ENCODE measurements around the gene SLC27A5. TPM values are rescaled to one million over a fixed set of nuclear protein-coding genes. Genes with fewer than 3 reads are reported as not detected.

Gene SLC27A5
- total and polyA plus RNA-seq, 2 of the 13 experiments (the other 11 are each of a cell fraction or from before 2014, with no cell fraction given) = 30.3 to 40.2 TPM

- TF ChIP-seq ZNF124 (CRISPR knock-in tag; IDR thresholded peaks at IDR 0.05) (no peak), STAT6 (CRISPR knock-in tag; IDR thresholded peaks at IDR 0.05; ENCODE audit: borderline replicate concordance) (0 out of 2 replicates have a peak, but pooled peaks have one; percentile 44), ZNF552 (CRISPR knock-in tag; IDR thresholded peaks at IDR 0.05; ENCODE audit: borderline replicate concordance) (no peak), ZC3H13 (CRISPR knock-in tag; IDR thresholded peaks at IDR 0.05) (peak; percentile 86), ZNF256 (CRISPR knock-in tag; conservative IDR thresholded peaks at IDR 0.05) (no peak), POLR2AphosphoS5 (IDR thresholded peaks at IDR 0.05; ENCODE audit: low read depth, low read length) (peak; percentile 50), NR2C2 (CRISPR knock-in tag; IDR thresholded peaks at IDR 0.05; ENCODE audit: borderline replicate concordance) (peak; percentile 99), ESRRA (CRISPR knock-in tag; IDR thresholded peaks at IDR 0.05; ENCODE audit: low read depth) (no peak), ARNT (IDR thresholded peaks at IDR 0.05) (no peak), SKI (IDR thresholded peaks at IDR 0.05; ENCODE audit: partially characterized antibody) (peak; percentile 23), ZNF562 (CRISPR knock-in tag; IDR thresholded peaks at IDR 0.05; ENCODE audit: borderline replicate concordance) (peak; percentile 61; the same call in 1 of the 2 replicates), SRF (IDR thresholded peaks at IDR 0.05; ENCODE audit: low read depth, low read length) (no peak), ZNF768 (CRISPR knock-in tag; IDR thresholded peaks at IDR 0.05) (no peak), KAT8 (CRISPR knock-in tag; IDR thresholded peaks at IDR 0.05) (peak; percentile 78)
- TF ChIP-seq, protein P1, sequence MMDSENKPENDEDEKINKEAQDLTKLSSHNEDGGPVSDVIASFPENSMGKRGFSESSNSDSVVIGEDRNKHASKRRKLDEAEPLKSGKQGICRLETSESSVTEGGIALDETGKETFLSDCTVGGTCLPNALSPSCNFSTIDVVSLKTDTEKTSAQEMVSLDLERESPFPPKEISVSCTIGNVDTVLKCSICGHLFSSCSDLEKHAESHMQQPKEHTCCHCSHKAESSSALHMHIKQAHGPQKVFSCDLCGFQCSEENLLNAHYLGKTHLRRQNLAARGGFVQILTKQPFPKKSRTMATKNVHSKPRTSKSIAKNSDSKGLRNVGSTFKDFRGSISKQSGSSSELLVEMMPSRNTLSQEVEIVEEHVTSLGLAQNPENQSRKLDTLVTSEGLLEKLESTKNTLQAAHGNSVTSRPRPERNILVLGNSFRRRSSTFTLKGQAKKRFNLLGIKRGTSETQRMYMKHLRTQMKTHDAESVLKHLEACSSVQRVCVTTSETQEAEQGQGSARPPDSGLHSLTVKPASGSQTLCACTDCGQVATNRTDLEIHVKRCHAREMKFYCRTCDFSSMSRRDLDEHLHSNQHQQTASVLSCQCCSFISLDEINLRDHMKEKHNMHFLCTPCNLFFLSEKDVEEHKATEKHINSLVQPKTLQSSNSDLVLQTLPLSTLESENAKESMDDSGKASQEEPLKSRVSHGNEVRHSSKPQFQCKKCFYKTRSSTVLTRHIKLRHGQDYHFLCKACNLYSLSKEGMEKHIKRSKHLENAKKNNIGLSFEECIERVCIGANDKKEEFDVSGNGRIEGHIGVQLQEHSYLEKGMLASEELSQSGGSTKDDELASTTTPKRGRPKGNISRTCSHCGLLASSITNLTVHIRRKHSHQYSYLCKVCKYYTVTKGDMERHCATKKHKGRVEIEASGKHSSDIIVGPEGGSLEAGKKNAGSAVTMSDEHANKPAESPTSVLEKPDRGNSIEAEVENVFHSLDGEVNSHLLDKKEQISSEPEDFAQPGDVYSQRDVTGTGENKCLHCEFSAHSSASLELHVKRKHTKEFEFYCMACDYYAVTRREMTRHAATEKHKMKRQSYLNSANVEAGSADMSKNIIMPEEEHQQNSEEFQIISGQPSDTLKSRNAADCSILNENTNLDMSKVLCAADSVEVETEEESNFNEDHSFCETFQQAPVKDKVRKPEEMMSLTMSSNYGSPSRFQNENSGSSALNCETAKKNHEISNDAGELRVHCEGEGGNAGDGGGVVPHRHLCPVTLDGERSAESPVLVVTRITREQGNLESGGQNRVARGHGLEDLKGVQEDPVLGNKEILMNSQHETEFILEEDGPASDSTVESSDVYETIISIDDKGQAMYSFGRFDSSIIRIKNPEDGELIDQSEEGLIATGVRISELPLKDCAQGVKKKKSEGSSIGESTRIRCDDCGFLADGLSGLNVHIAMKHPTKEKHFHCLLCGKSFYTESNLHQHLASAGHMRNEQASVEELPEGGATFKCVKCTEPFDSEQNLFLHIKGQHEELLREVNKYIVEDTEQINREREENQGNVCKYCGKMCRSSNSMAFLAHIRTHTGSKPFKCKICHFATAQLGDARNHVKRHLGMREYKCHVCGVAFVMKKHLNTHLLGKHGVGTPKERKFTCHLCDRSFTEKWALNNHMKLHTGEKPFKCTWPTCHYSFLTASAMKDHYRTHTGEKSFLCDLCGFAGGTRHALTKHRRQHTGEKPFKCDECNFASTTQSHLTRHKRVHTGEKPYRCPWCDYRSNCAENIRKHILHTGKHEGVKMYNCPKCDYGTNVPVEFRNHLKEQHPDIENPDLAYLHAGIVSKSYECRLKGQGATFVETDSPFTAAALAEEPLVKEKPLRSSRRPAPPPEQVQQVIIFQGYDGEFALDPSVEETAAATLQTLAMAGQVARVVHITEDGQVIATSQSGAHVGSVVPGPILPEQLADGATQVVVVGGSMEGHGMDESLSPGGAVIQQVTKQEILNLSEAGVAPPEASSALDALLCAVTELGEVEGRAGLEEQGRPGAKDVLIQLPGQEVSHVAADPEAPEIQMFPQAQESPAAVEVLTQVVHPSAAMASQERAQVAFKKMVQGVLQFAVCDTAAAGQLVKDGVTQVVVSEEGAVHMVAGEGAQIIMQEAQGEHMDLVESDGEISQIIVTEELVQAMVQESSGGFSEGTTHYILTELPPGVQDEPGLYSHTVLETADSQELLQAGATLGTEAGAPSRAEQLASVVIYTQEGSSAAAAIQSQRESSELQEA (CRISPR knock-in tag; IDR thresholded peaks at IDR 0.05; ENCODE audit: not compliant biosample characterization) = peak; percentile 72
- TF ChIP-seq, protein P2, sequence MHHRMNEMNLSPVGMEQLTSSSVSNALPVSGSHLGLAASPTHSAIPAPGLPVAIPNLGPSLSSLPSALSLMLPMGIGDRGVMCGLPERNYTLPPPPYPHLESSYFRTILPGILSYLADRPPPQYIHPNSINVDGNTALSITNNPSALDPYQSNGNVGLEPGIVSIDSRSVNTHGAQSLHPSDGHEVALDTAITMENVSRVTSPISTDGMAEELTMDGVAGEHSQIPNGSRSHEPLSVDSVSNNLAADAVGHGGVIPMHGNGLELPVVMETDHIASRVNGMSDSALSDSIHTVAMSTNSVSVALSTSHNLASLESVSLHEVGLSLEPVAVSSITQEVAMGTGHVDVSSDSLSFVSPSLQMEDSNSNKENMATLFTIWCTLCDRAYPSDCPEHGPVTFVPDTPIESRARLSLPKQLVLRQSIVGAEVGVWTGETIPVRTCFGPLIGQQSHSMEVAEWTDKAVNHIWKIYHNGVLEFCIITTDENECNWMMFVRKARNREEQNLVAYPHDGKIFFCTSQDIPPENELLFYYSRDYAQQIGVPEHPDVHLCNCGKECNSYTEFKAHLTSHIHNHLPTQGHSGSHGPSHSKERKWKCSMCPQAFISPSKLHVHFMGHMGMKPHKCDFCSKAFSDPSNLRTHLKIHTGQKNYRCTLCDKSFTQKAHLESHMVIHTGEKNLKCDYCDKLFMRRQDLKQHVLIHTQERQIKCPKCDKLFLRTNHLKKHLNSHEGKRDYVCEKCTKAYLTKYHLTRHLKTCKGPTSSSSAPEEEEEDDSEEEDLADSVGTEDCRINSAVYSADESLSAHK (CRISPR knock-in tag; IDR thresholded peaks at IDR 0.05; ENCODE audit: borderline replicate concordance) = no peak
Observed at GRCh38 chr19:58554494-58555368, 42.9 kb upstream of the SLC27A5 start, which contains the start of gene CHMP2A (continued).

All from HepG2 (cell line).